Measurements from ENCODE around the gene PIK3R5. TPM values are rescaled to one million over a fixed set of nuclear protein-coding genes. Genes with fewer than 3 reads are reported as not detected.

Gene PIK3R5
- polyA plus RNA-seq, 1 experiment: 0.02 TPM

DNA sequence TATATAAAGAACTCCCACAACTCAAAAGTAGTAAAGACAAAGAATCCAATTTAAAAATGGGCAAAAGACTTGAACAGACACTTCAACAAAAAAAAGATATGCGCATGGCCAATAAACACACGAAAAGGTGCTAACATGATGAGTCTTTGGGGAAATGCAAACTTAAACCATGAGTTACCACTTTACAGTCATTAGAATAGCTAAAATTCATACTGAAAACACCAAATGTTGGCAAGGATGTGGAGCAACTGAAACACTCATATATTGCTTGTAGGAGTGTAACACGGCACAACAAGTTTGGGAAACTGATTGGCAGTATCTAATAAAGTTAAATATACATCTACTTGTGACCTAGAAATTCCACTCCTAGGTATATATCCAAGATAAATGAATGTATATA, 3.0 kb upstream of the PIK3R5 start:
- ChIA-PET POLR2A (no interaction called here), CTCF (no interaction called here)
- Histone ChIP-seq H3K27me3 (ENCODE audit: control insufficient read depth, insufficient read depth, low read length) (0 out of 2 replicates have a peak, but pooled peaks cover 2% of the 10 kb centered on the region), H3K4me3 (ENCODE audit: low read depth, low read length) (no peak overlapping the region), H3K36me3 (ENCODE audit: control insufficient read depth, insufficient read depth, low read length) (no peaks in the 10 kb centered on the region; the same call in 1 of the 2 replicates)
- TF ChIP-seq, protein P1, sequence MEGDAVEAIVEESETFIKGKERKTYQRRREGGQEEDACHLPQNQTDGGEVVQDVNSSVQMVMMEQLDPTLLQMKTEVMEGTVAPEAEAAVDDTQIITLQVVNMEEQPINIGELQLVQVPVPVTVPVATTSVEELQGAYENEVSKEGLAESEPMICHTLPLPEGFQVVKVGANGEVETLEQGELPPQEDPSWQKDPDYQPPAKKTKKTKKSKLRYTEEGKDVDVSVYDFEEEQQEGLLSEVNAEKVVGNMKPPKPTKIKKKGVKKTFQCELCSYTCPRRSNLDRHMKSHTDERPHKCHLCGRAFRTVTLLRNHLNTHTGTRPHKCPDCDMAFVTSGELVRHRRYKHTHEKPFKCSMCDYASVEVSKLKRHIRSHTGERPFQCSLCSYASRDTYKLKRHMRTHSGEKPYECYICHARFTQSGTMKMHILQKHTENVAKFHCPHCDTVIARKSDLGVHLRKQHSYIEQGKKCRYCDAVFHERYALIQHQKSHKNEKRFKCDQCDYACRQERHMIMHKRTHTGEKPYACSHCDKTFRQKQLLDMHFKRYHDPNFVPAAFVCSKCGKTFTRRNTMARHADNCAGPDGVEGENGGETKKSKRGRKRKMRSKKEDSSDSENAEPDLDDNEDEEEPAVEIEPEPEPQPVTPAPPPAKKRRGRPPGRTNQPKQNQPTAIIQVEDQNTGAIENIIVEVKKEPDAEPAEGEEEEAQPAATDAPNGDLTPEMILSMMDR (IDR thresholded peaks at IDR 0.05; ENCODE audit: insufficient read depth, low read depth, low read length): no peak
- DNase-seq (ENCODE audit: low read depth): no peak

DNA sequence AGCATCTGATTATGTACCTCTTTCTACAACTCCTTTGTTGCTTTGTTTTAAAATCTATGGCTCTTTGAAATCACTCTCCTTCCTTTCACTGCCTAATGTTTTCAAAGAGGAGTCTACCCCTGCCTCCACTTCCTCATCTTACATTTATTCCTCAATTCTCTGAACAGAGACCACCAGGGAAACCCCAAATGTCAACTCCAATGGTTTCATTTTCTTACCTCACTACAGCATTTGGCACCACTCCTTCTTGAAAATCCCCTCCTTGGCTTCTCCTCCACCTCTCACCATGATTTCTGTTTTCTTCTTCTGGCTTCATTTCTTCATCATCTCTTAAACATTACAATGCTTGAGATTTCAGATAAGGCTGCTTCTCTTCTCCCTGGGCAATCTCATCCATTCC, 2.4 kb upstream of the PIK3R5 start:
- ChIA-PET POLR2A (no interaction called here), CTCF (no interaction called here)
- no peak overlapping the region for H3K4me3 ChIP-seq (ENCODE audit: low read depth, low read length)
- H3K27me3 ChIP-seq (ENCODE audit: control insufficient read depth, insufficient read depth, low read length): peaks cover 2% of the 10 kb centered on the region; the same call in 1 of the 2 replicates
- no peaks in the 10 kb centered on the region; the same call in 1 of the 2 replicates for H3K36me3 ChIP-seq (ENCODE audit: control insufficient read depth, insufficient read depth, low read length)
- DNase-seq (ENCODE audit: low read depth): no peak
- TF ChIP-seq, protein P1 (IDR thresholded peaks at IDR 0.05; ENCODE audit: insufficient read depth, low read depth, low read length): no peak

DNA sequence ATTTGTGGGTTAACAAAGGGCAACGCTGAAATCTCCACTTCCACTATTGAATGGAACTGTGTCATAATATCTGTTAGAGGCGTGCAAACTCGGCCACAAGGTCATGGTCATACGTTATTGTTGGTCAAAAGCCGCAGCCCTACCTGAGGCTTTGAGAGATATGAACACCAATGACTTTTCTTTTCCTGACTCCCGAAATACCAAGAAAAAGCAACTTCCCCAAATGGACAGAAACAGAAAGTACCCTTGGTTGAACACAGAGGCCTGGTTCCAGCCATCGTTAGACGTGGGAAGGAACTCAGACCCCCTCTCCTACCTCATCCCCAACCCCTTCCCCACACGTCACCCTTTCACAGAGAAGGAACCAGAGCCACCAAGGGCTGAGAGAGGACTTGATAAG, 1.4 kb upstream of the PIK3R5 start:
- ChIA-PET CTCF (no interaction called here), POLR2A (no interaction called here)
- TF ChIP-seq, protein P1 (IDR thresholded peaks at IDR 0.05; ENCODE audit: insufficient read depth, low read depth, low read length): no peak
- Histone ChIP-seq H3K4me3 (ENCODE audit: low read depth, low read length) (no peak overlapping the region), H3K36me3 (ENCODE audit: control insufficient read depth, insufficient read depth, low read length) (no peaks in the 10 kb centered on the region; the same call in 1 of the 2 replicates), H3K27me3 (ENCODE audit: control insufficient read depth, insufficient read depth, low read length) (peaks cover 2% of the 10 kb centered on the region; the same call in 1 of the 2 replicates)
- no peak for DNase-seq (ENCODE audit: low read depth)

DNA sequence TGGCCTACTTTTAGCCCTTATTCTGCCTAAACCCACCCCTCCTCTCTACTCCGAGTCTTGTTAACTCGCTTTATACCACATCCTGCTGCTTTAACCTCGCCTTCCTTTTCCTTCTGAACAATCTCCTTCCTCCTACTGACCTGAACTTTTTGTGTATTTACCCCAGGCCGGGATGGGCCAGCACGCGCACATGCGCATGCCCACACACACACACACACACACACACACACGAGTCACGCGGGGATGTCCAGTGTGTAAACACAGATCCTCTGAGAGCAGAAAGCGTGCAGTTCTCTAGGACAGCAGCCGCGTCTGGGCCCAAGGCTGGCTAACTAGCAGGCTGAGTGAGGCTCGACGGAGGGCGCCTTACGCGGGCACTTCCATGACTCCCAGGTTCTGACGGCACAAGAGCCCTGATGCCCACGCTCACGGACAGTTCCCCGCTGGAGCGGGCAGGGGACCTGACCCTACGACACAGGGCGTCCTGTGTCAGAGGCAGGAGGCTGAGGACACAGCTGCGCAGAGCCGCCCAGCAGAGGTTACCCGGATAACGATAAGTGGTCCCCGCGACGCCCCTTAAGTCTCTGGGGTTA, 610 bp downstream of the PIK3R5 start:
- peaks cover 2% of the 10 kb centered on the region; the same call in 1 of the 2 replicates for H3K27me3 ChIP-seq (ENCODE audit: control insufficient read depth, insufficient read depth, low read length)
- ChIA-PET POLR2A (no interaction called here), CTCF (no interaction called here)
- TF ChIP-seq, protein P1 (IDR thresholded peaks at IDR 0.05; ENCODE audit: insufficient read depth, low read depth, low read length): no peak
- H3K36me3 ChIP-seq (ENCODE audit: control insufficient read depth, insufficient read depth, low read length): no peaks in the 10 kb centered on the region; the same call in 1 of the 2 replicates
- no peak for DNase-seq (ENCODE audit: low read depth)
- H3K4me3 ChIP-seq (ENCODE audit: low read depth, low read length): no peak overlapping the region

DNA sequence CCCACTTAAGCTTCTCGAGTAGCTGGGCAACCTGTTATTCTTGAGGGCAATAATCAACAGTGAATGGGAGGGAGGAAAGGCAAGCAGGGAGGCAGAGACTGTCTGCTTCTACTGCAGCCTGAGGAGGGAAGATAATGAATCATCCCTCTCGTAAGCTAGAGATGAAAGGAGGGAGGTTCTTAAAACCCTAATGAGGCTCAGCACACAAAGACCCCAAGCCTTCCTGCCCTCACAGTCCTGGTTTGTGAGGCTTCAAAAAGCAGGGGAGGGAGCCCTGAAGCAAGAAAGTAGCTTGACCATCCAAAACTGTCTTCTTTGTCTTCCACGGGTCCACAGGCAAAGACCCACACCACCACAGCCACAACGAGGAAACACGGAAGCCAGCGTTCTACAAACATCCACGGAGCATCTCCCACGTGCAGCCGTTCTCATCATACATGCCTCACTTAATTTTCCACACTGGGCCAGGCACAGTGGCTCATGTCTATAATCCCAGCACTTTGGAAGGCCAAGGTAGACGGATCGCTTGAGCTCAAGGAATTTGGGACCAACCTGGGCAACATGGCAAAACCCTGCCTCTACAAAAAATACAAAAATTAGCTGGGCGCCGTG, 1.8 kb downstream of the PIK3R5 start:
- ChIA-PET CTCF (interaction anchor here (0.6 kb wide), 1 partner anchor 76 kb away, joined by 3 read pairs; no protein-coding TSS in a partner anchor), POLR2A (no interaction called here)
- TF ChIP-seq, protein P1 (IDR thresholded peaks at IDR 0.05; ENCODE audit: insufficient read depth, low read depth, low read length): no peak
- Histone ChIP-seq H3K27me3 (ENCODE audit: control insufficient read depth, insufficient read depth, low read length) (peaks cover 2% of the 10 kb centered on the region; the same call in 1 of the 2 replicates), H3K4me3 (ENCODE audit: low read depth, low read length) (no peak overlapping the region), H3K36me3 (ENCODE audit: control insufficient read depth, insufficient read depth, low read length) (no peaks in the 10 kb centered on the region; the same call in 1 of the 2 replicates)
- DNase-seq (ENCODE audit: low read depth): no peak
